ENCODE measurements around the gene TGM5.
"Not testable (repeated sequence)": the region's sequence is repeated elsewhere in the genome, so short reads cannot be mapped to it uniquely, and the experiment has no call there.

TGM5 gene

GRCh38 chr15:43242616-43243015 is 24.1 kb downstream of the TGM5 start:
- H3K36me3 Mint-ChIP-seq, result no peaks in the 10 kb centered on the region
- no peak for DNase-seq (ENCODE audit: low spot score in 2 of 2)
- no peak for ATAC-seq
- no peaks in the 10 kb centered on the region for H3K4me1 Mint-ChIP-seq
- no peaks in the 10 kb centered on the region for H3K9me3 Mint-ChIP-seq
- no peak overlapping the region for H3K27ac Mint-ChIP-seq
- H3K4me3 Mint-ChIP-seq, result no peak overlapping the region

DNA sequence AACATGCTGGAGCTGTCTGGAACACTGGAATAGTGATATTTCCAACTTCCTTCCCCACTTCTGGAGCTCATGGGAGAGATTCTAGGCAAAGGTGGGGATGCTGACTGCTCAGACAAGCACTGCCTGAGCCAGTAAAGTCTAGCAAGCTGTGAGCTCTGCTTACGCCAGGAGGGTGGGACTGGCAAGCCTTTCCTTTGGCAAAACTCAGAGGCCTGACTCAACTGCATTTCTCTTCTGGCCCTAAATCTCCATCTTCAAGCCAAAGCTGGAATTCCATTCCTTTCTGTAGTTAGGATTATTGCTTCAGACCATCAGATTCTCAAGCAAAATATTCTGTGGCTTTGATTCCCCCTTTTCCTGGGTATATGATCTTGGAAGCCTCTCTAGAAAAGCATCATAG is 25.6 kb downstream of the TGM5 start:
- Mint-ChIP-seq H3K36me3 (no peaks in the 10 kb centered on the region), H3K4me1 (no peaks in the 10 kb centered on the region), H3K9me3 (no peaks in the 10 kb centered on the region), H3K4me3 (no peak overlapping the region), H3K27ac (no peak overlapping the region)
- ATAC-seq (no peak), DNase-seq (ENCODE audit: low spot score in 2 of 2) (no peak)

DNA sequence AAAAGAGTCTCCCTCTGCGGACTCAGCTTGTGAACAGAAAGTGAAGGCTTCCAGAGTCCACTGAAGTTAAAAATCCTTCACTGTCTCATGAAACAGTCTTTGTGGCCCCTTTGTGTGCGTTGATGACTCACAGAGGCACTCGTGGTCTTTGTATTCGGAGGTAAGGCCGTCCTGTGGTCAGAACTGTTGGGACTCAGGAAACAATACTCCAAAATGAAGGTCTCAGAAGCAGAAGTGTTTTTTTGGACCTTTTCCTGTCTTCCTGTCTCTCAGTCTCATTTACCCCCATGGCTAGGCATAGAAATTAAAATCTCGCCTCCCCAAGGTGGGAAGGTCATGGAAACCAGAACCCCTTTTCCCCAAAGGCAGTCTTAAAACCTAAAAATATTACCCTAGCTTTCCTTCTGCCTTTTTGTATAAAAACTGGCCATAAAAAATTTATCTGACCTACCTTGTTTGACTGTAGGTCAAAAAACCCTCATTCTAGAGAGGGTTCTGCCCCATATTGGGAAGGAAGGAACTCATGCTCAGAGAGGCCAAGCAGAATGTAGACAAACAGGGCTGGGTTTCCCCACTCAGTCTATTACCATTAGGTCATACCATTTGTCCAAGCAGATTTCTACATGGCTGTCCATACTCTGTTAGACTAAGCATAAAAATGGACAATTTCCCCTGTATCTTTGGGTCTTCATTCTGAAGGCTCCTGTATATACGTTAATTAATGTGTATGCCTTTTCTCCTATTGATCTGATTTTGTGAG is 26.8 kb downstream of the TGM5 start:
- H3K9me3 Mint-ChIP-seq, result no peaks in the 10 kb centered on the region
- H3K36me3 Mint-ChIP-seq, result no peaks in the 10 kb centered on the region
- DNase-seq (ENCODE audit: low spot score in 2 of 2) (no peak), ATAC-seq (peak; percentile 59)
- H3K27ac Mint-ChIP-seq, result no peak overlapping the region
- no peak overlapping the region for H3K4me3 Mint-ChIP-seq
- H3K4me1 Mint-ChIP-seq, result no peaks in the 10 kb centered on the region

DNA sequence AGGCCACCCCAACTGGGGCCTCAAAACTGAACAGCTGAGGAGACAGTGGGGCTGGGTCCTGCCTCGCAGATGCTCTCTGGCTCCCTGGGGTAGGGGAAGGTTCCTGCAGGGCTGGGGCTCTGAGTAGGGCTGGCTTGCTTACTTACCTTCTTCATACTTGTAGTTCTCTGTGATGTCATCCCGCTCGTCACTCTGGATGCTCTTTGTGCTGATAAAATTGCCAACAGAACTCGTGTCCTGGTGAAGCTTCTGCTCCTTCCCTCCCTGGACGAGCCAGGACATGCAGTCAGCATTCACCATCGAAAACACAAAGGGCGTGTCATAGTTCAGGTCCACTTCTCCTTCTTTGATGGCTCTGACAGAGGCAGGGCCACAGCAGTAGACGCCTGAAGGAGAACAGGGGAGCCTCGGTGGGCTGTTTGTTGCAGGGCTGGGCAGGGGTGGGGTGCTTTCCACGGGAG is 28.0 kb downstream of the TGM5 start:
- DNase-seq (ENCODE audit: low spot score in 2 of 2) (no peak), ATAC-seq (no peak)
- Mint-ChIP-seq H3K4me1 (no peaks in the 10 kb centered on the region), H3K36me3 (no peaks in the 10 kb centered on the region), H3K4me3 (no peak overlapping the region), H3K9me3 (no peaks in the 10 kb centered on the region), H3K27ac (no peak overlapping the region)

GRCh38 chr15:43237842-43238470 is 28.8 kb downstream of the TGM5 start:
- H3K36me3 Mint-ChIP-seq, result no peaks in the 10 kb centered on the region
- no peak overlapping the region for H3K4me3 Mint-ChIP-seq
- H3K4me1 Mint-ChIP-seq, result no peaks in the 10 kb centered on the region
- no peaks in the 10 kb centered on the region for H3K9me3 Mint-ChIP-seq
- H3K27ac Mint-ChIP-seq, result no peak overlapping the region
- DNase-seq (ENCODE audit: low spot score in 2 of 2), result no peak
- ATAC-seq, result no peak

- no peak for ATAC-seq
- Mint-ChIP-seq H3K4me3 (no peak overlapping the region), H3K36me3 (no peaks in the 10 kb centered on the region), H3K27ac (no peak overlapping the region), H3K4me1 (no peaks in the 10 kb centered on the region), H3K9me3 (no peaks in the 10 kb centered on the region)
- no peak for DNase-seq (ENCODE audit: low spot score in 2 of 2)
Measured at GRCh38 chr15:43235536-43235935, 31.2 kb downstream of the TGM5 start.

- H3K27ac Mint-ChIP-seq, result no peak overlapping the region
- ATAC-seq, result no peak
- H3K4me1 Mint-ChIP-seq, result no peaks in the 10 kb centered on the region
- no peak overlapping the region for H3K4me3 Mint-ChIP-seq
- no peaks in the 10 kb centered on the region for H3K9me3 Mint-ChIP-seq
- no peaks in the 10 kb centered on the region for H3K36me3 Mint-ChIP-seq
- DNase-seq (ENCODE audit: low spot score in 2 of 2), result no peak
Measured at GRCh38 chr15:43232289-43232874, 34.3 kb downstream of the TGM5 start.

DNA sequence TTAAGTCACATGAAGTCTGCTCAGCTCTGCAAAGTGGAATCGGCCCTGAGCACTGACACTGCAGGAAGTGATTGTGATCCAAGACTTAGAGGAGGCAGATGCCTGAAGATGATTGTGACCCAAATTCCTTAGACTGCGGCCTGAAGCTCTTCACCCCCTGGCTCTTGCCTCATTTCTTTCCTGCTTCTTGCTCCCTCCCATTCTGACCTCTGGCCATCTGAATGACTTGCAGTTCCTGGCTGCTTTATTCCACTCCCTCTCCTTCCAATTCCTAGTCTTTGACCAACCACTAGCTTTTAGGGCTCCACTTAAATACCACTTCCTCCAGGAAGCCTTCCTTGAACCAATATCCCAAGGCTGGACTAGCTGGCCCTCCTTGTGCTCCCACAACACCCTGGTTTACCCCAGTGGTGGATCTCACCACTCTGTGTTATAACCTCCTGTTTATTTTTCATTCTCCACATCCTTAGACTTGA is 36.0 kb downstream of the TGM5 start:
- Mint-ChIP-seq H3K36me3 (no peaks in the 10 kb centered on the region), H3K9me3 (no peaks in the 10 kb centered on the region), H3K4me1 (peaks cover 3% of the 10 kb centered on the region), H3K4me3 (no peak overlapping the region), H3K27ac (no peak overlapping the region)
- DNase-seq (ENCODE audit: low spot score in 2 of 2) (no peak), ATAC-seq (no peak)

DNA sequence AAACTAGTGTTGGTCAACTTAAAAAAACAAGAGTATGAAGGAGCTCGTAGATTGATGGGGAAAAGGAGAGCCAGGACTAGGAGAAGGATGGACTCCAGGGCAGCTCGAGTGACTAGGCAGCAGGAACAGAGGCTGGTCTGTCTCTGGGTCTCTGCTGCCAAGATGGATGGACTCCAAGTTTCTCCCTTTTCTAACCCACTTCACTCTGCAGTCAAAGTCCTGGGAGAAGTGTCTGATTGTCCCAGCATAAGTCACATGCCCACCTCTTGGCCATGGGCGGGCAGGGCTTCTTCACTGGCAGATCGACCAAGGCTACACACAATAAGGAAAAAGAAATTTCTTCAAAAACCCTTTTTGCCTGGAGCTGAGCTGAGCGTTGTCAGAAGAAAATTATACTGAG is 36.8 kb downstream of the TGM5 start:
- DNase-seq (ENCODE audit: low spot score in 2 of 2) (no peak), ATAC-seq (no peak)
- H3K9me3 Mint-ChIP-seq, result no peaks in the 10 kb centered on the region
- H3K27ac Mint-ChIP-seq, result no peak overlapping the region
- peaks cover 7% of the 10 kb centered on the region for H3K4me1 Mint-ChIP-seq
- H3K36me3 Mint-ChIP-seq, result no peaks in the 10 kb centered on the region
- no peak overlapping the region for H3K4me3 Mint-ChIP-seq

DNA sequence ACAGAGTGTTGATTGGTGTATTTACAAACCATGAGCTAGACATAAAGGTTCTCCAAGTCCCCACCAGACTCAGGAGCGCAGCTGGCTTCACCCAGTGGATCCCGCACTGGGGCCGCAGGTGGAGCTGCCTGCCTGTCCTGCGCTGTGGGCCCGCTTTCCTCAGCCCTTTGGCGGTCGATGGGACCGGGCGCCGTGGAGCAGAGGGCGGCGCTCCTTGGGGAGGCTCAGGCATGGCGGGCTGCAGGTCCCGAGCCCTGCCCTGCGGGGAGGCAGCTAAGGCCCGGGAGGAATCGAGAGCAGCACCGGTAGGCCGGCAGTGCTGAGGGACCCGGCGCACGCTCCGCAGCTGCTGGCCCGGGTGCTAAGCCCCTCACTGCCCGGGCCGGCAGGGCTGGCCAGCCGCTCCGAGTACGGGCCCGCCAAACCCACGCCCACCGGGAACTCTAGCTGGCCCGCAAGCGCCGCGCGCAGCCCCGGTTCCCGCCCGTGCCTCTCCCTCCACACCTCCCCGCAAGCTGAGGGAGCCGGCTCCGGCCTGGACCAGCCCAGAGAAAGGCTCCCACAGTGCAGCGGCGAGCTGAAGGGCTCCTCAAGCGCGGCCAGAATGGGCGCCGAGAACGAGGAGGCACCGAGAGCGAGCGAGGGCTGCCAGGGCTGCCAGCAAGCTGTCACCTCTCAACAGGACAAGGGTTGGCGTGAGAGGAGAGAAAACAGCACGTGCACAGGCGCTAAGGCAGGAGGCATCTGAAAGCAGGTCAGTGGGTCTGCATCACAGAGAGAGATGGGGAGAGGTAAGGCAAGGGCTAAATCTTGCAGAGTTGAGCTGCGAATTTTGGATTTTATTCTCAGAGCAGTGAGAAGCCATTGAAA is 40.1 kb downstream of the TGM5 start:
- Mint-ChIP-seq H3K36me3 (no peaks in the 10 kb centered on the region), H3K4me3 (no peak overlapping the region), H3K9me3 (no peaks in the 10 kb centered on the region), H3K27ac (no peak overlapping the region), H3K4me1 (peaks cover 7% of the 10 kb centered on the region)
- no peak for DNase-seq (ENCODE audit: low spot score in 2 of 2)
- ATAC-seq, result no peak

DNA sequence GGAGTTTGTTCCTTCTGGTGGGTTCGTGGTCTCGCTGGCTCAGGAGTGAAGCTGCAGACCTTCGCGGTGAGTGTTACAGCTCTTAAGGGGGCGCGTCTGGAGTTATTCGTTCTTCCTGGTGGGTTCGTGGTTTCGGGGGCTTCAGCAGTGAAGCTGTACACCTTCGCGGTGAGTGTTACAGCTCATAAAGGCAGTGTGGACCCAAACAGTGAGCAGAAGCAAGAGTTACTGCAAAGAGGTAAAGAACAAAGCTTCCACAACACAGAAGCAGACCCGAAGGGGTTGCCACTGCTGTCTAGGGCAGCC is 40.8 kb downstream of the TGM5 start:
- not testable (repeated sequence) for DNase-seq (ENCODE audit: low spot score in 2 of 2); H3K36me3 Mint-ChIP-seq; H3K4me1 Mint-ChIP-seq; H3K9me3 Mint-ChIP-seq; H3K27ac Mint-ChIP-seq; ATAC-seq
- peak overlapping the region; percentile 10 for H3K4me3 Mint-ChIP-seq

DNA sequence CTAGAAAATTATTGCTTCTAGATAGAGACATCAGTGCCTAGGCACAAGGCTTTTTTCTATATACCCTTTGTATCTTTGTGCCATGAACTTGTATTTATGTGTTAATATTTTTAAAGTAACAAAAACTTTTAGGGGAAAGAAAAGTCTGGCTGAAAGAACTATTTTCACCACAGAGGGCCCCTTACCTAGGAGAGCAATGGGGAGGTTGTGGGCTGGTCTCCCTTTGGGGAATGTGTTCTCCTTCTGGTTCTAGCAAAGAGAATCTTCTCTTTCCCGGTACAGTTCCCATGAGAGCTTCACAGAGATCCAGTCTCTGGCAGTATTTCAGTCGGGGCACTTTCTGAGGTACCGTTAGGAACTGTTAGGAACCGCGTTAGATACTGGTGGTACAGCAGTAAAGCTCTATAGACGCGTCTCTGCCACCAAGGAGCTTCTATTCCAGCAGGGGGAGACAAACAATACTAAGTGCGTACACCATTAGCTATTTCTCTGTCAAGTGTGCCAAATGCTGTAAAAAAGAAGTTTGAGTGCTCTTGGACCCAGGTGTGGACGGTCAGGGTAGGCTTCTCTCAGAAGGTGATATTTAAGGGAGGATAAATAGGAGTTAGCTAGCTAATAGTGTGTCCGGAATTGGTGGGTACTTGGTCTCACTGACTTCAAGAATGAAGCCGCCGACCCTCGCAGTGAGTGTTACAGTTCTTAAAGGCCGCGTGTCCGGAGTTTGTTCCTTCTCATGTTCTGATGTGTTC is 41.4 kb downstream of the TGM5 start:
- H3K4me1 Mint-ChIP-seq, result peaks cover 9% of the 10 kb centered on the region

GRCh38 chr15:43221422-43221821 is 45.3 kb downstream of the TGM5 start:
- H3K4me1 Mint-ChIP-seq, result peaks cover 14% of the 10 kb centered on the region
- DNase-seq (ENCODE audit: low spot score in 2 of 2) (no peak), ATAC-seq (no peak)
- H3K4me3 Mint-ChIP-seq, result no peak overlapping the region
- no peak overlapping the region for H3K27ac Mint-ChIP-seq
- H3K36me3 Mint-ChIP-seq, result no peaks in the 10 kb centered on the region
- no peaks in the 10 kb centered on the region for H3K9me3 Mint-ChIP-seq

More for the DNA sequence above, 41.4 kb downstream of the TGM5 start:
- H3K9me3 Mint-ChIP-seq, result no peaks in the 10 kb centered on the region
- H3K27ac Mint-ChIP-seq, result no peak overlapping the region
- DNase-seq (ENCODE audit: low spot score in 2 of 2) (peak in 1 of 2 donors; percentile 71), ATAC-seq (peak; percentile 87)
- H3K4me3 Mint-ChIP-seq, result peak overlapping the region; percentile 10
- no peaks in the 10 kb centered on the region for H3K36me3 Mint-ChIP-seq

- Mint-ChIP-seq H3K4me3 (no peak within 1 kb of the TSS), H3K36me3 (no peaks in the 10 kb centered on the region)
Measured at GRCh38 chr15:43220991-43221403, 45.7 kb downstream of the TGM5 start, which contains the start of gene EPB42. EPB42 (minus strand) TSS chr15:43221018; CDS start chr15:43220825, 193 bp downstream.

More at GRCh38 chr15:43220991-43221403, 45.7 kb downstream of the TGM5 start, which contains the start of gene EPB42:
- DNase-seq (ENCODE audit: low spot score in 2 of 2), result no peak
- Mint-ChIP-seq H3K4me1 (peaks cover 14% of the 10 kb centered on the region), H3K9me3 (no peaks in the 10 kb centered on the region), H3K27ac (peak within 1 kb of the TSS; percentile 3)
- ATAC-seq, result no peak

Measured in stimulated activated effector memory CD8-positive, alpha-beta T cell treated with anti-CD3 and anti-CD28 coated beads, Interleukin-12 subunit alpha, Interleukin-12 subunit beta, amount 100 ng/mL, for 72 hours (primary cell).